ENCODE results near the gene ATRN.
"Not testable (repeated sequence)": the region's sequence is repeated elsewhere in the genome, so short reads cannot be mapped to it uniquely, and the experiment has no call there.

The ATRN gene

DNA sequence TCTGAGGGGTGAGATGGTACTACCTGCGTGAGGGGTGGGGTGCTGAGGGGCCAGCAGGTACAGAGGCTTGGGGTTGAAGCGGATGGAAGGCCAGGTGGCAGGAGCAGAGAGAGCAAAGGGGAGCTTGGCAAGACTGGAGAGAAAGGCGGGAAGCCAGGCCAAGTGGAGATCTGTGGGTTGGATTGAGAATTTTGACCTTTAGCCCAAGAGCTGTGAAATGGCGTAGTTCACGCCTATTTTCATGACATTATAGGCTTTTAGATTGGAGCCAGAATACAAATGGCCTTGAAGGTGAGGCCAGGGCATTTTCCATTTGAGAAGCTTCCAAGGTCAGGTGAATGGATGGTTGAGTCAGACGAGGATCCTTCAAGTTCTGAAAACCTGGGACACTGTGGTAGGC is 2.5 kb downstream of the ATRN start:
- in situ Hi-C loops (cut with MboI; ENCODE audit: low pct_unique_long_range_greater_than_20kb, low sequenced_read_pairs, unreplicated experiment): no loop called here
- no peak for DNase-seq (ENCODE audit: low spot score)
- TF ChIP-seq, protein P1, sequence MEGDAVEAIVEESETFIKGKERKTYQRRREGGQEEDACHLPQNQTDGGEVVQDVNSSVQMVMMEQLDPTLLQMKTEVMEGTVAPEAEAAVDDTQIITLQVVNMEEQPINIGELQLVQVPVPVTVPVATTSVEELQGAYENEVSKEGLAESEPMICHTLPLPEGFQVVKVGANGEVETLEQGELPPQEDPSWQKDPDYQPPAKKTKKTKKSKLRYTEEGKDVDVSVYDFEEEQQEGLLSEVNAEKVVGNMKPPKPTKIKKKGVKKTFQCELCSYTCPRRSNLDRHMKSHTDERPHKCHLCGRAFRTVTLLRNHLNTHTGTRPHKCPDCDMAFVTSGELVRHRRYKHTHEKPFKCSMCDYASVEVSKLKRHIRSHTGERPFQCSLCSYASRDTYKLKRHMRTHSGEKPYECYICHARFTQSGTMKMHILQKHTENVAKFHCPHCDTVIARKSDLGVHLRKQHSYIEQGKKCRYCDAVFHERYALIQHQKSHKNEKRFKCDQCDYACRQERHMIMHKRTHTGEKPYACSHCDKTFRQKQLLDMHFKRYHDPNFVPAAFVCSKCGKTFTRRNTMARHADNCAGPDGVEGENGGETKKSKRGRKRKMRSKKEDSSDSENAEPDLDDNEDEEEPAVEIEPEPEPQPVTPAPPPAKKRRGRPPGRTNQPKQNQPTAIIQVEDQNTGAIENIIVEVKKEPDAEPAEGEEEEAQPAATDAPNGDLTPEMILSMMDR (IDR thresholded peaks at IDR 0.05; ENCODE audit: extremely low read depth, insufficient read depth, missing control alignments): no peak

DNA sequence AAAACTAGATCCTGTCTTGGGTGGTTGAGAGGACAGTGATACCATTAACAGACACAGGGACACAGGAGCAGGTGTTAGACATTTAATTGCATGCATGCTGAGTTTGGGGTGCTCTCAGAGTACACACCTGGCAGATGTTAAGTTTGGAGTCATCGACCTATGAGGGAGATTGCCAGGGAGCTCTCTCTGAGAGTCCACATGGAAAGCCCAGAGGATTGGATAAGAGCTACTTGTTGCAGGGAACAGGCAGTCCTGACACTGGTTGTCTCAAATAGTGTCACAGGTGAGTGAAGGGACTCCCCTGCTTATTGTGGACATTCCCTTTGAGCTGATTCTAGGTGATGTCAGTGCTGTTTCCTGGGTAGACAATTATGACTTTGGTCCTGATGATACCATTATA is 3.1 kb downstream of the ATRN start:
- DNase-seq (ENCODE audit: low spot score): peak; percentile 45
- TF ChIP-seq, protein P1 (IDR thresholded peaks at IDR 0.05; ENCODE audit: extremely low read depth, insufficient read depth, missing control alignments): no peak
- in situ Hi-C loops (cut with MboI; ENCODE audit: low pct_unique_long_range_greater_than_20kb, low sequenced_read_pairs, unreplicated experiment): no loop called here

DNA sequence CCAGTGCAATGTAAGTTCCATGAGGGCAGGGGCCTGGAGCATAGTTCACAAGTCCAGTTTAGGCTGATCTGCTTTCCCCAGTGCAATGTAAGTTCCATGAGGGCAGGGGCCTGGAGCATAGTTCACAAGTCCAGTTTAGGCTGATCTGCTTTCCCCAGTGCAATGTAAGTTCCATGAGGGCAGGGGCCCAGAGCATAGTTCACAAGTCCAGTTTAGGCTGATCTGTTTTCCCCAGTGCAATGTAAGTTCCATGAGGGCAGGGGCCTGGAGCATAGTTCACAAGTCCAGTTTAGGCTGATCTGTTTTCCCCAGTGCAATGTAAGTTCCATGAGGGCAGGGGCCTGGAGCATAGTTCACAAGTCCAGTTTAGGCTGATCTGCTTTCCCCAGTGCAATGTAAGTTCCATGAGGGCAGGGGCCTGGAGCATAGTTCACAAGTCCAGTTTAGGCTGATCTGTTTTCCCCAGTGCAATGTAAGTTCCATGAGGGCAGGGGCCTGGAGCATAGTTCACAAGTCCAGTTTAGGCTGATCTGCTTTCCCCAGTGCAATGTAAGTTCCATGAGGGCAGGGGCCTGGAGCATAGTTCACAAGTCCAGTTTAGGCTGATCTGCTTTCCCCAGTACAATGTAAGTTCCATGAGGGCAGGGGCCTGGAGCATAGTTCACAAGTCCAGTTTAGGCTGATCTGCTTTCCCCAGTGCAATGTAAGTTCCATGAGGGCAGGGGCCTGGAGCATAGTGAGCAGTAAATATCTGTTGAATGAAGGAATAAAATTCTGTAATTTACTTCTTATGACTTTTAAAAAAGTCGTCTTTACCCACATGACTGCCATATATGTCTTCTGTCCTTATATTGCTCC is 6.4 kb downstream of the ATRN start:
- DNase-seq (ENCODE audit: low spot score); in situ Hi-C loops (cut with MboI; ENCODE audit: low pct_unique_long_range_greater_than_20kb, low sequenced_read_pairs, unreplicated experiment): not testable (repeated sequence)

DNA sequence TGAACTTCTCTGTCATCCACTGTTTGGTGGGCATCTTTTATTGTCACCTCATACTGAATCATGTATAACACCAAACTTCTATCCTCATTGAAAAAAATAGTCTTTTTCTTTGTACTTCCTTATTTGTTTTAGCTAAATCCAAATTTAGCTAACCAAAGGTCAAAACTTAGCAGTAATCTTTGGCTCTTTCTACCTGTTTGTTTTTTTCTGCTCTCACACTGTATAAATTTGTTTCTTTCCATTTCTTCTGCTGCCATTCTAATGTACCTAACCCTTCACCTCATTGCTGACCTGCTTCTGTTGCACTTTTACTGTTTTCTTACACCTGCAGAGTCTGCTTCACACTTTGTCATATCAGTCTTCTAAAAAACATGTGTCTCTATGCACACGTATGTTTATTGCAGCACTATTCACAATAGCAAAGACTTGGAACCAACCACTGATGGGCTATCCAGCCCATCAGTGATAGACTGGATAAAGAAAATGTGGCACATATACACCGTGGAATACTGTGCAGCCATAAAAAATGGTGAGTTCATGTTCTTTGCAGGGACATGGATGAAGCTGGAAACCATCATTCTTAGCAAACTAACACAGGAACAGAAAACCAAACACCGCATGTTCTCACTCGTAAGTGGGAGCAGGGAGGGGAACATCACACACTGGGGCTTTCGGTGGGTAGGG is 7.2 kb downstream of the ATRN start:
- TF ChIP-seq, protein P1 (IDR thresholded peaks at IDR 0.05; ENCODE audit: extremely low read depth, insufficient read depth, missing control alignments): no peak

DNA sequence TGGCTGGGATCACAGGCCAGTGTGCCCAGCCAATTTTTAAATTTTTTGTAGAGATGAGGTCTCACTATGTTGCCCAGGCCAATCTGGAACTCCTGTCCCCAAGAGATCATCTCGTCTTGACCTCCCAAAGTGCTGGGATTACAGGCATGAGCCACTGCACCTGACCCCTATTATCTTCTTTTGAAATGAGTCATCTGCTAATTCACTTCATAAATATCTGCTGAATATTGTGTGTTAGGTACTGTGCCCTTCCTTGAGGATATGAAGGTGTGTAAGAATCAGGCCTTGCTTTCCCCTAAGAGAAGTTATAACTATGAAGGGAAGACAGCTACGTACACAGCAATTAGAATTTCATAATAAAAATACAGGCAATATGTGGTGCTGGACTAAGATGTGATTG is 8.2 kb downstream of the ATRN start:
- DNase-seq (ENCODE audit: low spot score): no peak
- in situ Hi-C loops (cut with MboI; ENCODE audit: low pct_unique_long_range_greater_than_20kb, low sequenced_read_pairs, unreplicated experiment): no loop called here
- TF ChIP-seq, protein P1 (IDR thresholded peaks at IDR 0.05; ENCODE audit: extremely low read depth, insufficient read depth, missing control alignments): no peak

More for the DNA sequence above, 7.2 kb downstream of the ATRN start:
- no peak for DNase-seq (ENCODE audit: low spot score)
- in situ Hi-C loops (cut with MboI; ENCODE audit: low pct_unique_long_range_greater_than_20kb, low sequenced_read_pairs, unreplicated experiment): no loop called here

DNA sequence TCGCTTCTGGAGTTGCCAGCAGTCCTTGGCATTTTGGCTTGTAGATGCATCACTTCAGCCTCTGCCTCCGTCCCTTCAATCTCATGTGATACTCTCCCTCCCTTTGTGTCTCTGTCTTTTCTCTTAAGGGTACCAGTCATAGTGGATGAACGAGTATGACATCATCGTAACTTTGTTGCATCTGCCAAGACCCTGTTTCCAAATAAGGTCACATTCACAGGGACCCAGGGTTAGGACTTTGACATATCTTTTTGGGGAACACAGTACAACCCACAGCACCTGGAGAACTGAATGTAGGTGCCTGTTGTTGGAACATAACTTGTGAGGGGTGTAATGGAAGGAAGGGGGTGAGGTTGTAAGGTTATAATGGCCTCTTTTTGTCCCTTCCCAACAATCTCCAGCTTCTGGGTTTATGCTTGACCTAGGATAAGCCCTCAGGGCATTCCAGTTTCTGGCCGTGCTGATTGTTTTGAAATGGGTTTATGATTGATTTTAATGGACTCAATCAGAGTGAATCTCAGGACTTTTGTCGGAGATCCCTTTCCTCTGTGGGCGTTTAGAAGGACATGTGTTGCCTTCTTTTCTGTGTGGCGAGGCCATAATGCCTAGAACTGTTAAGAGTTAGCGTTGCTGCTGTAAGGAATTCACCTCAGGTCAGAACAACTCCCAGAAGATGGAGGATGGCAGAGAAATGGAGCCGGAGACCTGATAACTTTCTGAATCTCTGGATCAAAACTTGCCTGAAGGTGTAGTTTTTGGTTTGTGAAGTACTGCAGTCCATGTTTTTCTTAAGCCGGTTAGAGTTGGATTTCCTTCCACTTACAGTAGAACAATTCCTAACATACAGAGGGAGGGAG is 9.2 kb downstream of the ATRN start:
- in situ Hi-C loops (cut with MboI; ENCODE audit: low pct_unique_long_range_greater_than_20kb, low sequenced_read_pairs, unreplicated experiment): no loop called here
- no peak for DNase-seq (ENCODE audit: low spot score)
- TF ChIP-seq, protein P1 (IDR thresholded peaks at IDR 0.05; ENCODE audit: extremely low read depth, insufficient read depth, missing control alignments): no peak

Measured in GM13977 (cell line).